Smooth muscle cell (in vitro differentiated cells): ENCODE data around the gene DISP3. TPM values are rescaled to one million over a fixed set of nuclear protein-coding genes. Genes with fewer than 3 reads are reported as not detected.
A peak's percentile ranks its signal among the peaks of the same experiment; 100 is the strongest.

ENCODE experiments used
- DNase-seq: peaks from one replicate; lab custom pipeline; 2025; ENCODE audit not compliant: unreplicated experiment; lab: John Stamatoyannopoulos, UW
- H2AFZ ChIP-seq: fragments of 200-600 bp; sonication (generic); 2 replicates; pipeline ENCODE4 v1.6.0; 2016; ENCODE audit warnings: antibody characterized with exemption, low read depth, mild to moderate bottlenecking
- H3F3A ChIP-seq: fragments of 200-600 bp; sonication (generic); 2 replicates; pipeline ENCODE4 v1.6.0; 2017; ENCODE audit warnings: antibody characterized with exemption, low read depth
- H3K27ac ChIP-seq: fragments of 200-600 bp; sonication (generic); 2 replicates; pipeline ENCODE4 v1.5.1; 2016; ENCODE audit warnings: low read depth, mild to moderate bottlenecking
- H3K27me3 ChIP-seq: fragments of 200-600 bp; sonication (generic); 2 replicates; pipeline ENCODE4 v1.6.1; 2016; ENCODE audit warnings: low read depth, mild to moderate bottlenecking
- H3K36me3 ChIP-seq: fragments of 200-600 bp; sonication (generic); 2 replicates; pipeline ENCODE4 v1.5.1; 2016; ENCODE audit warnings: low read depth
- H3K4me1 ChIP-seq: fragments of 200-600 bp; sonication (generic); 2 replicates; pipeline ENCODE4 v1.5.1; 2016; ENCODE audit warnings: low read depth
- H3K4me2 ChIP-seq: fragments of 200-600 bp; sonication (generic); 2 replicates; pipeline ENCODE4 v1.6.0; 2016; ENCODE audit warnings: mild to moderate bottlenecking
- H3K4me3 ChIP-seq: fragments of 200-600 bp; sonication (generic); 2 replicates; pipeline ENCODE4 v1.5.1; 2016; ENCODE audit warnings: mild to moderate bottlenecking
- H3K79me2 ChIP-seq: fragments of 200-600 bp; sonication (generic); 2 replicates; pipeline ENCODE4 v1.6.0; 2016; ENCODE audit warnings: low read depth, mild to moderate bottlenecking
- H3K9ac ChIP-seq: fragments of 200-600 bp; sonication (generic); 2 replicates; pipeline ENCODE4 v1.6.0; 2016; ENCODE audit warnings: low read depth
- H3K9me3 ChIP-seq: fragments of 200-600 bp; sonication (generic); replicated peaks from 2 replicates; pipeline ENCODE4 v1.5.1; 2016; ENCODE audit warnings: low read depth
- H4K20me1 ChIP-seq: fragments of 200-600 bp; sonication (generic); 2 replicates; pipeline ENCODE4 v1.6.0; 2016; ENCODE audit warnings: low read depth
- CTCF ChIP-seq: fragments of 200-600 bp; sonication (generic); IDR thresholded peaks from 2 replicates; pipeline ENCODE4 v1.5.1; 2017; ENCODE audit warnings: borderline replicate concordance, mild to moderate bottlenecking, antibody characterized with exemption; ENCODE audit not compliant: insufficient read depth, poor library complexity, severe bottlenecking
- WGBS: methylation state at CpG from one replicate; pipeline ENCODE4 v1.1.7; 2016; ENCODE audit warnings: low lambda C conversion rate; 5-methylcytosine and 5-hydroxymethylcytosine counted together
- polyA plus RNA-seq: library from polyadenylated mRNA; unstranded; fragments of >200 nt; fragmentation: Nextera tagmentation; extraction: Ambion mirVana; gene quantifications from 2 replicates; pipeline ENCODE4 v1.2.1, GENCODE V29; 2016
- total RNA-seq: library from RNA; depleted of rRNA; stranded (reverse); fragments of >200 nt; gene quantifications from 2 replicates; pipeline ENCODE4 v1.2.3, GENCODE V29; 2014

The DISP3 gene
- total and polyA plus RNA-seq, 2 experiments from 2014 or later, result 0.17 TPM; not detected in 1

DNA sequence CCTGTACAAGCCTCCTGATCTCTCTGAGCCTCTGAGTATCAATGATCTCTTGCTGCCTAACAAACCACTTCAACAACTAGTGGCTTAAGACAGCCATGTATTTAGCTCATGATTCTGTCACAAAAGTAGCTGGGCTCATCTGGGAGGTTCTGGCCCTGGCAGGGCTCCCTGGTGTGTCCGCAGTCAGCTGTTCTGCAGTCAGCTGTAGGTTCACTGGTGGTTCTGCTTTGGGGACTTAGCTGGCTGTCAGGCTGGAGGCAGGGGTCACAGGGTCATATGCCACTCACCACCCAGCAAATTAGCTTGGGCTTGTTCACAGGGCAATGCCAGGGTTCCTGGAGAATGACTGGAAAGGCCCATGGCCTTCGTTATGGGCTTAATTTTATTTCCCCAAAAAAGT is 64.8 kb downstream of the DISP3 start:
- Histone ChIP-seq H3K79me2 (no peaks in the 10 kb centered on the region), H3F3A (no peaks in the 10 kb centered on the region), H3K27ac (no peak overlapping the region), H3K9me3 (no peaks in the 10 kb centered on the region), H2AFZ (no peak overlapping the region), H3K4me1 (no peaks in the 10 kb centered on the region), H3K9ac (no peak overlapping the region), H3K27me3 (peaks cover 6% of the 10 kb centered on the region), H3K4me3 (no peak overlapping the region), H3K36me3 (no peaks in the 10 kb centered on the region), H3K4me2 (no peak overlapping the region), H4K20me1 (no peaks in the 10 kb centered on the region)
- TF ChIP-seq CTCF, result no peak
- 92% methylated on average over 2 of the region's 2 CpGs for WGBS
- no peak for DNase-seq

DNA sequence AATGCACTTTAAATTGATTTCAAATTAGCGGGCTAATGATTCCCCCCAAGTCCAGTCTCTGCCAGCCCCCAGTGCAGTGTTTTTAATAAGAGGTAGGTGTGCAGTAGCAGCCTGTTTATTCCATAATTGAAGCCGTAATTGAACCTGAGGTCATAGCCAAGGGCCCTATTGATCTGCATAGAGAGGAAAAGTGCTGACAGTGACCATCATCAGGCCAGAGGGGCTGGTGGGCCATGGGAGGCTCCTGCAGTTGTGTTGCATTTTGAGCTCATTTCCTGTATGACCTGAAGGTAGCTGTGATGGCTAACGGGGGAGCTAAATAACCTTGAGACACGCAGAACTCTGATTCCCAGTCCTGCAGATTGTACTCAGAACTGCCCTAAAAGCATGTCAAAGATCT is 67.5 kb downstream of the DISP3 start:
- no peak overlapping the region for H3K9ac ChIP-seq
- H3K36me3 ChIP-seq, result no peaks in the 10 kb centered on the region
- H3K4me2 ChIP-seq, result no peak overlapping the region
- H3K27me3 ChIP-seq, result peaks cover 6% of the 10 kb centered on the region
- no peaks in the 10 kb centered on the region for H3K79me2 ChIP-seq
- no peak for TF ChIP-seq CTCF
- no peaks in the 10 kb centered on the region for H3K9me3 ChIP-seq
- H2AFZ ChIP-seq, result no peak overlapping the region
- no peaks in the 10 kb centered on the region for H4K20me1 ChIP-seq
- WGBS, result 68% methylated on average over 4 of the region's 4 CpGs
- H3F3A ChIP-seq, result no peaks in the 10 kb centered on the region
- H3K4me1 ChIP-seq, result no peaks in the 10 kb centered on the region
- DNase-seq, result no peak
- no peak overlapping the region for H3K4me3 ChIP-seq
- H3K27ac ChIP-seq, result no peak overlapping the region

DNA sequence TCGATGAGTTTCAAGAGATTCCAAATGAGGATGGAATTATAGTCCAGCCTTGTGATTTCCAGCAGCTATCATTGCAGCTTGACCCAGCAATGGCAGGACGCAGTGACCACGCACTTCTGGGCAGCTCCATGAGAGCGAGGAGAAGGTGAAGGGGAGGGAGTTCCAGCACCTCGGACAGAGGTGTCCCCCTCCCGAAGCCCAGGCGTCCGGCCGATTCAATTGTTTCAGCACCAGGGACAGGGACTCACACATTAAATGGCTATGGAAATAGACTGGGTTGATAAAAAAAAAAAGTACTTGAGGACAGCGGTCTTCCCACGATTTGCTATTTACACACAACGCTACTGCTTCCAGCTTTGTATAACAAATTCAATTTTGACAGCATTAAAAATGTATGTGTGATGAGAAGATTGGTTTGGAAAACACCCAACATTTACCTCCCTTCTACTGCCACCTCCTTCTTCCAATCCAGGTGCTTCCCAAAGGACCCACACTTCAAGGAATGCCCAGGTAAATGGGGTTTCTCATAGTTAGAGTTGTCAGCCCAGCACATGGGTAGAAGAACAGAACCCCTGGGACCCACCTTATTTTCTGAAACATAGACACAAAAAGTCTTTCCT is 71.8 kb downstream of the DISP3 start:
- Histone ChIP-seq H3K36me3 (no peaks in the 10 kb centered on the region), H3K9me3 (no peaks in the 10 kb centered on the region), H3K4me3 (no peak overlapping the region), H3K4me2 (no peak overlapping the region), H3K79me2 (no peaks in the 10 kb centered on the region), H3K9ac (no peak overlapping the region), H3K27ac (no peak overlapping the region), H3F3A (no peaks in the 10 kb centered on the region), H4K20me1 (no peaks in the 10 kb centered on the region), H3K4me1 (no peaks in the 10 kb centered on the region), H3K27me3 (peaks cover 6% of the 10 kb centered on the region), H2AFZ (no peak overlapping the region)
- DNase-seq, result peak; percentile 8
- no peak for TF ChIP-seq CTCF
- 11% methylated on average over 12 of the region's 12 CpGs for WGBS

DNA sequence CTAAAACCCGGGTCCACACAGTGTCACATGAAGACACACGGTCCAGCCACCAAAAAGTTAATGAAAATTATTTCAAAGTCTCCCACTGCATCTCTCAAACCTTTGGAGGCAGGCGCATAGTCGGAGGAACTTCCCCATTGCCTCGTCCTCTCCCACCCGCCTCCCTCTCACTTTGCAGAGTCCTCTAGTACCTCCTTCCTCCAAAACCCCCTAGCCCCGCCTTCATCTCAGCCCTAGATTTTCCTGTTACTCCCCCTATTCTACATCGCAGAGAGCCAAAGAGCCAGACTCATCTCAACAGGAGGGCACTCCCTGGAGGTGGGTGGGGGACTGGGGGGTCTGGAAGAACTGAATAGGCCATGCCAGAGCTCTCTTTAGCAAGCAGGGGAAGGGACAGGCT is 79.3 kb downstream of the DISP3 start:
- H3K27me3 ChIP-seq, result peaks cover 31% of the 10 kb centered on the region
- no peak overlapping the region for H3K4me2 ChIP-seq
- no peak overlapping the region for H3K9ac ChIP-seq
- H3K27ac ChIP-seq, result no peak overlapping the region
- no peaks in the 10 kb centered on the region for H3K79me2 ChIP-seq
- H3K4me3 ChIP-seq, result no peak overlapping the region
- DNase-seq, result no peak
- no peaks in the 10 kb centered on the region for H3F3A ChIP-seq
- no peaks in the 10 kb centered on the region for H3K36me3 ChIP-seq
- no peaks in the 10 kb centered on the region for H4K20me1 ChIP-seq
- H3K4me1 ChIP-seq, result peaks cover 14% of the 10 kb centered on the region
- 45% methylated on average over 8 of the region's 8 CpGs for WGBS
- no peak for TF ChIP-seq CTCF
- H2AFZ ChIP-seq, result no peak overlapping the region
- H3K9me3 ChIP-seq, result no peaks in the 10 kb centered on the region
